HepG2 (cell line): ENCODE results near the gene PSMB3. TPM values are rescaled to one million over a fixed set of nuclear protein-coding genes. Genes with fewer than 3 reads are reported as not detected.

Experiments
- ARNT2 ChIP-seq: sonication (generic); formaldehyde crosslinking; IDR thresholded peaks from 2 replicates; pipeline ENCODE4 v1.8.0; 2022; ENCODE audit warnings: mild to moderate bottlenecking, low read depth, missing genetic modification reagents, moderate library complexity
- MEF2D ChIP-seq: sonication (generic); formaldehyde crosslinking; IDR thresholded peaks from 2 replicates; pipeline ENCODE4 v1.5.1; 2020; ENCODE audit warnings: mild to moderate bottlenecking, missing genetic modification reagents
- NR2F6 ChIP-seq, 2 experiments: IDR thresholded peaks; 2 replicates each; pipeline ENCODE4 v1.6.1; 2016; ENCODE audit warnings: antibody characterized with exemption in 1 of 2, mild to moderate bottlenecking in 1 of 2
- POLR2AphosphoS5 ChIP-seq: IDR thresholded peaks from 2 replicates; pipeline ENCODE4 v1.6.1; 2012; ENCODE audit warnings: low read depth, low read length
- PRDM4 ChIP-seq: sonication (generic); formaldehyde crosslinking; IDR thresholded peaks from 2 replicates; pipeline ENCODE4 v1.9.0; 2021; ENCODE audit warnings: missing genetic modification reagents, borderline replicate concordance
- SMYD3 ChIP-seq: sonication (generic); formaldehyde crosslinking; IDR thresholded peaks from 2 replicates; pipeline ENCODE4 v1.8.1; 2023; ENCODE audit warnings: mild to moderate bottlenecking, missing genetic modification reagents
- TSC22D2 ChIP-seq: sonication (generic); formaldehyde crosslinking; IDR thresholded peaks from 2 replicates; pipeline ENCODE4 v1.5.1; 2020; ENCODE audit warnings: missing genetic modification reagents, mild to moderate bottlenecking, borderline replicate concordance
- ZFP36 ChIP-seq: fragments of 150-350 bp; IDR thresholded peaks from 2 replicates; pipeline ENCODE4 v1.6.1; 2018; ENCODE audit warnings: borderline replicate concordance, low read length, low read depth; ENCODE audit not compliant: partially characterized antibody
- ZNF501 ChIP-seq: sonication (generic); formaldehyde crosslinking; IDR thresholded peaks from 2 replicates; pipeline ENCODE4 v1.5.1; 2020; ENCODE audit warnings: mild to moderate bottlenecking, moderate library complexity, missing genetic modification reagents
- ZNF572 ChIP-seq: sonication (generic); formaldehyde crosslinking; IDR thresholded peaks from 2 replicates; pipeline ENCODE4 v1.5.1; 2020; ENCODE audit warnings: mild to moderate bottlenecking, missing genetic modification reagents
- ZNF747 ChIP-seq: sonication (generic); formaldehyde crosslinking; IDR thresholded peaks from 2 replicates; pipeline ENCODE4 v1.8.1; 2023; ENCODE audit warnings: missing genetic modification reagents, mild to moderate bottlenecking, borderline replicate concordance
- ZNF75D ChIP-seq: sonication (generic); formaldehyde crosslinking; IDR thresholded peaks from 2 replicates; pipeline ENCODE4 v1.8.1; 2023; ENCODE audit warnings: missing genetic modification reagents, mild to moderate bottlenecking, borderline replicate concordance
- ZNF782 ChIP-seq: sonication (generic); formaldehyde crosslinking; IDR thresholded peaks from 2 replicates; pipeline ENCODE4 v1.4.0; 2020; ENCODE audit warnings: missing genetic modification reagents, mild to moderate bottlenecking, borderline replicate concordance
- polyA plus RNA-seq, 8 experiments: library from polyadenylated mRNA; depleted of rRNA in 3 of 8; stranded (reverse) in 7 of 8; unstranded in 1 of 8; fragments of >200 nt; fragmentation: Illumina TruSeq in 4 of 8; extraction: Trizol in 4 of 8; gene quantifications; 2 replicates each; pipeline versions ENCODE4 v1.2.1 to v1.2.3, GENCODE V29; 2011 to 2016; ENCODE audit warnings: low read depth in 4 of 8, missing spikeins in 1 of 8, mixed read lengths in 1 of 8; ENCODE audit not compliant: insufficient read depth in 1 of 8
- total RNA-seq, 5 experiments: library from RNA; depleted of rRNA; stranded (reverse); fragments of >200 nt; fragmentation: Illumina TruSeq; extraction: Trizol; gene quantifications; 2 replicates each; pipeline ENCODE4 v1.2.3, GENCODE V29; 2016; ENCODE audit warnings: low read depth in 1 of 5
- TF ChIP-seq, protein P1 (sequence below): sonication (generic); formaldehyde crosslinking; IDR thresholded peaks from 2 replicates; pipeline ENCODE4 v1.4.0; 2020; ENCODE audit warnings: missing genetic modification reagents, borderline replicate concordance
- TF ChIP-seq, protein P2 (sequence below): IDR thresholded peaks from 2 replicates; pipeline ENCODE4 v1.6.1; 2012; ENCODE audit warnings: inconsistent platforms

PSMB3 gene
- total and polyA plus RNA-seq, 2 of the 13 experiments (the other 11 are each of a cell fraction or from before 2014, with no cell fraction given): 366 to 517 TPM

DNA sequence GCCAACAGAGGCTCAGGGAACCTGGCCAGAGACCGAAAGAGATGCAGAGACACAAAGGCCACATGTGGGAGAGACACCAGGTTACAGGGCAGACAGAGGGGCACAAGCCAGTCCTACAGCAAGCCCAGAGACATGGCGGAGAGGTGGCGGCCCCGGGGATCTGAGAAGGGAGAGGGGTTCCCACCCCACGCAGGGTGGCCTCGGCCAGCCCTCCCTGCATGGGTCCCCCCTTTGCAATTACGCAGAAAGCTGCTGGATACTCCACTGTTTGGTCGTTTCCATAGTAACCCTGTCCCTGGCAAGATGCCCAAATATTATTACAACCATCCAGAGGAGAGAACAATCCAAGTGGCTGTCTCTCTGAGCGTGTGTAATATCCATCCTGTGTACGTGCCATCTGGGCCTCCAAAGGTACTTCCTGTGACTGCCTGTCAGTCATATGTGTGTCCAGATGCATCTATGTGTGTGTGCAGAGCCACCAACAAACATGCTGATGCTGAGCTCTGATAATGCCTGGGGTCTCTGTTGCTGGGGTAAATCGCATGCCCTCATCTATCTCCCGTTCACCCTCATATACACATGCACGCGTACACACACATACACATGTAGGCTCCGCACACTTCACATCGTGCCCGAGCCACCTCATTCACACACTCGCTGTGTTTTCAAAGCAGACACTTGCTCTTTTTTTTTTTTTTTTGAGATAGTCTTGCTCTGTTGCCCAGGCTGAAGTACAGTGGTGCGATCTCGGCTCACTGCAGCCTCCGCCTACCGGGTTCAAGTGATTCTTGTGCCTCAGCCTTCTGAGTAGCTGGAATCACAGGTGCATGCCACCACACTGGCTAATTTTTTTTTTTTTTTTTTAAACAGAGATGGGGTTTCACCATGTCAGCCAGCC is 9.9 kb upstream of the PSMB3 start (continued):
- no peak for TF ChIP-seq PRDM4 (CRISPR knock-in tag)
- TF ChIP-seq ZNF75D (CRISPR knock-in tag): no peak
- TF ChIP-seq SMYD3 (CRISPR knock-in tag): no peak
- TF ChIP-seq, protein P1, sequence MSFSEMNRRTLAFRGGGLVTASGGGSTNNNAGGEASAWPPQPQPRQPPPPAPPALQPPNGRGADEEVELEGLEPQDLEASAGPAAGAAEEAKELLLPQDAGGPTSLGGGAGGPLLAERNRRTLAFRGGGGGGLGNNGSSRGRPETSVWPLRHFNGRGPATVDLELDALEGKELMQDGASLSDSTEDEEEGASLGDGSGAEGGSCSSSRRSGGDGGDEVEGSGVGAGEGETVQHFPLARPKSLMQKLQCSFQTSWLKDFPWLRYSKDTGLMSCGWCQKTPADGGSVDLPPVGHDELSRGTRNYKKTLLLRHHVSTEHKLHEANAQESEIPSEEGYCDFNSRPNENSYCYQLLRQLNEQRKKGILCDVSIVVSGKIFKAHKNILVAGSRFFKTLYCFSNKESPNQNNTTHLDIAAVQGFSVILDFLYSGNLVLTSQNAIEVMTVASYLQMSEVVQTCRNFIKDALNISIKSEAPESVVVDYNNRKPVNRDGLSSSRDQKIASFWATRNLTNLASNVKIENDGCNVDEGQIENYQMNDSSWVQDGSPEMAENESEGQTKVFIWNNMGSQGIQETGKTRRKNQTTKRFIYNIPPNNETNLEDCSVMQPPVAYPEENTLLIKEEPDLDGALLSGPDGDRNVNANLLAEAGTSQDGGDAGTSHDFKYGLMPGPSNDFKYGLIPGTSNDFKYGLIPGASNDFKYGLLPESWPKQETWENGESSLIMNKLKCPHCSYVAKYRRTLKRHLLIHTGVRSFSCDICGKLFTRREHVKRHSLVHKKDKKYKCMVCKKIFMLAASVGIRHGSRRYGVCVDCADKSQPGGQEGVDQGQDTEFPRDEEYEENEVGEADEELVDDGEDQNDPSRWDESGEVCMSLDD: no peak
- no peak for TF ChIP-seq POLR2AphosphoS5
- TF ChIP-seq ZNF747 (CRISPR knock-in tag): 0 out of 2 replicates have a peak, but pooled peaks have one; percentile 10
- TF ChIP-seq, protein P2, sequence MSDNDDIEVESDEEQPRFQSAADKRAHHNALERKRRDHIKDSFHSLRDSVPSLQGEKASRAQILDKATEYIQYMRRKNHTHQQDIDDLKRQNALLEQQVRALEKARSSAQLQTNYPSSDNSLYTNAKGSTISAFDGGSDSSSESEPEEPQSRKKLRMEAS: no peak
- no peak for TF ChIP-seq ARNT2 (CRISPR knock-in tag)
- TF ChIP-seq ZNF572 (CRISPR knock-in tag): no peak
- no peak for TF ChIP-seq TSC22D2 (CRISPR knock-in tag)
- TF ChIP-seq ZNF782: no peak
- TF ChIP-seq ZNF501 (CRISPR knock-in tag): peak; percentile 43; the same call in 1 of the 2 replicates
- TF ChIP-seq MEF2D (CRISPR knock-in tag): no peak
- no peak for TF ChIP-seq NR2F6 (IDR thresholded peaks at IDR 0.05)
- no peak for TF ChIP-seq NR2F6 (CRISPR knock-in tag; IDR thresholded peaks at IDR 0.05)
- TF ChIP-seq ZFP36: no peak
- TF ChIP-seq, all 625 proteins: peak for 6
